ENCODE measurements around the gene SMIM35. TPM values are rescaled to one million over a fixed set of nuclear protein-coding genes. Genes with fewer than 3 reads are reported as not detected.

Gene SMIM35
- total RNA-seq, 1 donor from 2014 or later, result not detected

Other genes with a start within 250 kb of the SMIM35 start
- gene FXYD6, start 210.3 kb downstream of the SMIM35 start, total RNA-seq, result 107 TPM
- gene TMPRSS13, start 157.6 kb downstream of the SMIM35 start, total RNA-seq, result 0.47 TPM
- gene IL10RA, start 100.6 kb downstream of the SMIM35 start, total RNA-seq, result 6.7 TPM
- gene TMPRSS4, start 9.9 kb downstream of the SMIM35 start, total RNA-seq, result not detected
- gene SCN4B, start 65.9 kb upstream of the SMIM35 start, total RNA-seq, result 12.2 TPM
- 5.8 TPM for gene SCN2B, start 89.7 kb upstream of the SMIM35 start, total RNA-seq
- gene JAML, start 138.0 kb upstream of the SMIM35 start, total RNA-seq, result 1.2 TPM
- 1.6 TPM for gene MPZL3, start 165.4 kb upstream of the SMIM35 start, total RNA-seq
- 1.4 TPM for gene MPZL2, start 177.3 kb upstream of the SMIM35 start, total RNA-seq
- gene CD3E, start 217.8 kb upstream of the SMIM35 start, total RNA-seq, result not detected

Measured in occipital lobe (tissue), 1 donor.